ENCODE results near the gene KRTAP12-4. TPM values are rescaled to one million over a fixed set of nuclear protein-coding genes. Genes with fewer than 3 reads are reported as not detected.
"Not testable (repeated sequence)": the region's sequence is repeated elsewhere in the genome, so short reads cannot be mapped to it uniquely, and the experiment has no call there.

Gene KRTAP12-4
- total RNA-seq, 1 experiment from 2014 or later, result not detected

- no peak for TF ChIP-seq CTCF (conservative IDR thresholded peaks at IDR 0.05)
- no peak for TF ChIP-seq EZH2 (IDR thresholded peaks at IDR 0.05; ENCODE audit: low read depth)
- Histone ChIP-seq H2AFZ (no peak overlapping the region), H3K4me3 (no peak overlapping the region), H3K27ac (no peak overlapping the region), H3K4me1 (replicated peaks; ENCODE audit: insufficient read depth) (no peaks in the 10 kb centered on the region), H3K27me3 (ENCODE audit: insufficient read depth, low read depth) (peaks cover 83% of the 10 kb centered on the region), H3K79me2 (ENCODE audit: low read depth) (no peaks in the 10 kb centered on the region), H4K20me1 (ENCODE audit: insufficient read depth) (no peaks in the 10 kb centered on the region), H3K9me3 (ENCODE audit: insufficient read depth, low read depth) (no peaks in the 10 kb centered on the region), H3K4me2 (no peak overlapping the region), H3K36me3 (ENCODE audit: low read depth) (no peaks in the 10 kb centered on the region), H3F3A (ENCODE audit: insufficient read depth, low read depth) (no peaks in the 10 kb centered on the region), H3K9me2 (ENCODE audit: insufficient read depth) (no peaks in the 10 kb centered on the region)
- DNase-seq, result no peak
- CTCF ChIA-PET, result no interaction called here
- intact Hi-C loops (cut with micrococcal nuclease; ENCODE audit: unreplicated experiment), result no loop called here
- no TSS peak for BruUV-seq (replicated peaks)
- POLR2A ChIA-PET (ENCODE audit: unreplicated experiment), result no interaction called here
Observed at GRCh38 chr21:44700101-44701022, 45.9 kb upstream of the KRTAP12-4 start.

- no peaks in the 10 kb centered on the region for H3K4me1 ChIP-seq (replicated peaks; ENCODE audit: insufficient read depth)
- no peaks in the 10 kb centered on the region for H3K9me2 ChIP-seq (ENCODE audit: insufficient read depth)
- no peaks in the 10 kb centered on the region for H3K79me2 ChIP-seq (ENCODE audit: low read depth)
- peaks cover 81% of the 10 kb centered on the region for H3K27me3 ChIP-seq (ENCODE audit: insufficient read depth, low read depth)
- intact Hi-C loops (cut with micrococcal nuclease; ENCODE audit: unreplicated experiment), result no loop called here
- no peak overlapping the region for H2AFZ ChIP-seq
- ChIA-PET POLR2A (ENCODE audit: unreplicated experiment) (no interaction called here), CTCF (no interaction called here)
- H3K36me3 ChIP-seq (ENCODE audit: low read depth), result no peaks in the 10 kb centered on the region
- no peak overlapping the region for H3K4me2 ChIP-seq
- H3K4me3 ChIP-seq, result no peak overlapping the region
- no peaks in the 10 kb centered on the region for H3F3A ChIP-seq (ENCODE audit: insufficient read depth, low read depth)
- TF ChIP-seq CTCF (conservative IDR thresholded peaks at IDR 0.05), result no peak
- TF ChIP-seq EZH2 (IDR thresholded peaks at IDR 0.05; ENCODE audit: low read depth), result no peak
- H3K9me3 ChIP-seq (ENCODE audit: insufficient read depth, low read depth), result no peaks in the 10 kb centered on the region
- H4K20me1 ChIP-seq (ENCODE audit: insufficient read depth), result no peaks in the 10 kb centered on the region
- no peak overlapping the region for H3K27ac ChIP-seq
- DNase-seq, result no peak
- BruUV-seq (replicated peaks), result no TSS peak
Observed at GRCh38 chr21:44699502-44700001, 45.1 kb upstream of the KRTAP12-4 start.

GRCh38 chr21:44697811-44698734, 43.6 kb upstream of the KRTAP12-4 start:
- intact Hi-C loops (cut with micrococcal nuclease; ENCODE audit: unreplicated experiment), result no loop called here
- H3K4me3 ChIP-seq, result no peak overlapping the region
- no peak for DNase-seq
- peaks cover 7% of the 10 kb centered on the region; the same call in 1 of the 2 replicates for H3K9me3 ChIP-seq (ENCODE audit: insufficient read depth, low read depth)
- peaks cover 68% of the 10 kb centered on the region for H3K27me3 ChIP-seq (ENCODE audit: insufficient read depth, low read depth)
- no peaks in the 10 kb centered on the region for H3K9me2 ChIP-seq (ENCODE audit: insufficient read depth)
- ChIA-PET POLR2A (ENCODE audit: unreplicated experiment) (no interaction called here), CTCF (no interaction called here)
- no peak overlapping the region for H3K4me2 ChIP-seq
- no TSS peak for BruUV-seq (replicated peaks)
- no peak overlapping the region for H3K27ac ChIP-seq
- no peak overlapping the region for H2AFZ ChIP-seq
- no peaks in the 10 kb centered on the region for H3K79me2 ChIP-seq (ENCODE audit: low read depth)
- no peaks in the 10 kb centered on the region for H3K36me3 ChIP-seq (ENCODE audit: low read depth)
- no peaks in the 10 kb centered on the region for H3K4me1 ChIP-seq (replicated peaks; ENCODE audit: insufficient read depth)
- no peak for TF ChIP-seq CTCF (conservative IDR thresholded peaks at IDR 0.05)
- no peak for TF ChIP-seq EZH2 (IDR thresholded peaks at IDR 0.05; ENCODE audit: low read depth)
- no peaks in the 10 kb centered on the region for H4K20me1 ChIP-seq (ENCODE audit: insufficient read depth)
- no peaks in the 10 kb centered on the region for H3F3A ChIP-seq (ENCODE audit: insufficient read depth, low read depth)

- H4K20me1 ChIP-seq (ENCODE audit: insufficient read depth); H3K4me1 ChIP-seq (replicated peaks; ENCODE audit: insufficient read depth); intact Hi-C loops (cut with micrococcal nuclease; ENCODE audit: unreplicated experiment); DNase-seq; H2AFZ ChIP-seq; H3K36me3 ChIP-seq (ENCODE audit: low read depth); H3K9me3 ChIP-seq (ENCODE audit: insufficient read depth, low read depth); H3F3A ChIP-seq (ENCODE audit: insufficient read depth, low read depth); H3K79me2 ChIP-seq (ENCODE audit: low read depth); H3K4me2 ChIP-seq; BruUV-seq (replicated peaks); H3K4me3 ChIP-seq; H3K27ac ChIP-seq; POLR2A ChIA-PET (ENCODE audit: unreplicated experiment); H3K9me2 ChIP-seq (ENCODE audit: insufficient read depth): not testable (repeated sequence)
- H3K27me3 ChIP-seq (ENCODE audit: insufficient read depth, low read depth), result peaks cover 61% of the 10 kb centered on the region
- CTCF ChIA-PET, result interaction anchor here (0.6 kb wide), 1 partner anchor 235 kb away, joined by 4 read pairs; no protein-coding TSS in a partner anchor
Observed at GRCh38 chr21:44697172-44697810, 42.8 kb upstream of the KRTAP12-4 start, which contains the start of gene KRTAP10-12. Gene KRTAP10-12 (plus strand): TSS chr21:44697172. CDS start chr21:44697202, 30 bp downstream.

Data from PC-9 (cell line).